Lung (tissue), 12 donors: ENCODE measurements around the gene CD19. TPM values are rescaled to one million over a fixed set of nuclear protein-coding genes. Genes with fewer than 3 reads are reported as not detected.
"Not testable (repeated sequence)": the region's sequence is repeated elsewhere in the genome, so short reads cannot be mapped to it uniquely, and the experiment has no call there.

Experiments
- ATAC-seq: fragments of 200-7000 bp; cut with Tn5 transposase; one replicate; pipeline ENCODE4 v1.9.1; 2020; ENCODE audit warnings: moderate number of reproducible peaks; ENCODE audit not compliant: insufficient read depth, low FRiP score
- DNase-seq, 3 donors: peaks; one replicate each; pipeline ENCODE4 v3.0.0-alpha.2; 2013 to 2017
- H3K27ac ChIP-seq, 2 donors: one replicate each; pipeline ENCODE4 v1.5.1; 2013; ENCODE audit warnings: mild to moderate bottlenecking in 2 of 2, moderate library complexity in 2 of 2, control low read depth in 1 of 2, inconsistent platforms in 1 of 2, low read depth in 1 of 2, low read length in 1 of 2
- H3K27me3 ChIP-seq, 3 donors: one replicate each; pipeline ENCODE4 v1.5.1; 2013; ENCODE audit warnings: low read length in 2 of 3; ENCODE audit not compliant: control insufficient read depth in 3 of 3, insufficient read depth in 3 of 3
- H3K36me3 ChIP-seq, 4 donors: one replicate each; pipeline ENCODE4 v1.5.1; 2013; ENCODE audit warnings: low read length in 4 of 4, mild to moderate bottlenecking in 1 of 4, moderate library complexity in 1 of 4; ENCODE audit not compliant: control insufficient read depth in 4 of 4, insufficient read depth in 4 of 4
- H3K4me1 ChIP-seq, 5 donors: one replicate each; pipeline ENCODE4 v1.5.1; 2013; ENCODE audit warnings: low read length in 5 of 5, mild to moderate bottlenecking in 2 of 5, moderate library complexity in 1 of 5; ENCODE audit not compliant: control insufficient read depth in 5 of 5, insufficient read depth in 5 of 5
- H3K4me3 ChIP-seq: one replicate; pipeline ENCODE4 v1.5.1; 2013; ENCODE audit warnings: mild to moderate bottlenecking, control low read depth, moderate library complexity
- H3K9ac ChIP-seq, 2 donors: one replicate each; pipeline ENCODE4 v1.5.1; 2013; ENCODE audit warnings: low read length in 2 of 2, control low read depth in 1 of 2; ENCODE audit not compliant: insufficient read depth in 1 of 2
- H3K9me3 ChIP-seq, 4 donors: one replicate each; pipeline ENCODE4 v1.5.1; 2013; ENCODE audit warnings: low read length in 3 of 4, mild to moderate bottlenecking in 1 of 4, moderate library complexity in 1 of 4; ENCODE audit not compliant: control insufficient read depth in 4 of 4, insufficient read depth in 3 of 4
- WGBS, 2 donors: extraction: QIAGEN DNeasy Blood & Tissue Kit; methylation state at CpG; one replicate each; pipeline ENCODE4 v1.1.7; 2013; 5-methylcytosine and 5-hydroxymethylcytosine counted together
- polyA plus RNA-seq, 2 donors: library from polyadenylated mRNA; stranded (reverse); fragments of 200-250 nt; gene quantifications; one replicate each; pipeline ENCODE4 v1.2.1, GENCODE V29; 2013
- total RNA-seq, 2 donors: library from RNA; depleted of rRNA in 1 of 2; stranded (reverse); fragments of >200 nt in 1 of 2; gene quantifications; one replicate each; pipeline ENCODE4 v1.2.1, GENCODE V29; 2014 to 2021
- TF ChIP-seq, protein P1 (sequence below): IDR thresholded peaks from 2 replicates; pipeline ENCODE4 v1.5.1; 2012; ENCODE audit warnings: mild to moderate bottlenecking; ENCODE audit errors: control extremely low read depth, extremely low read depth
- donor health status: control.
- donor health status: control.
- donor health status: Bipolar disorder and iron deficiency.
- donor health status: healthy.
- donor health status: DM: yes; HTN: yes; CAD: no.

CD19 gene
- total and polyA plus RNA-seq, 4 donors: 0.33 to 2.8 (median 1.2) TPM

GRCh38 chr16:28936784-28937155 is 5.0 kb downstream of the CD19 start:
- Histone ChIP-seq H3K9ac (no peak overlapping the region), H3K4me3 (no peak overlapping the region), H3K36me3 (no peaks in the 10 kb centered on the region), H3K27me3 (no peaks in the 10 kb centered on the region), H3K27ac (no peak overlapping the region), H3K4me1 (peaks cover 0 to 5% (median 0%) of the 10 kb centered on the region in 5 donors), H3K9me3 (no peaks in the 10 kb centered on the region)
- ATAC-seq (no peak), DNase-seq (no peak)
- TF ChIP-seq, protein P1, sequence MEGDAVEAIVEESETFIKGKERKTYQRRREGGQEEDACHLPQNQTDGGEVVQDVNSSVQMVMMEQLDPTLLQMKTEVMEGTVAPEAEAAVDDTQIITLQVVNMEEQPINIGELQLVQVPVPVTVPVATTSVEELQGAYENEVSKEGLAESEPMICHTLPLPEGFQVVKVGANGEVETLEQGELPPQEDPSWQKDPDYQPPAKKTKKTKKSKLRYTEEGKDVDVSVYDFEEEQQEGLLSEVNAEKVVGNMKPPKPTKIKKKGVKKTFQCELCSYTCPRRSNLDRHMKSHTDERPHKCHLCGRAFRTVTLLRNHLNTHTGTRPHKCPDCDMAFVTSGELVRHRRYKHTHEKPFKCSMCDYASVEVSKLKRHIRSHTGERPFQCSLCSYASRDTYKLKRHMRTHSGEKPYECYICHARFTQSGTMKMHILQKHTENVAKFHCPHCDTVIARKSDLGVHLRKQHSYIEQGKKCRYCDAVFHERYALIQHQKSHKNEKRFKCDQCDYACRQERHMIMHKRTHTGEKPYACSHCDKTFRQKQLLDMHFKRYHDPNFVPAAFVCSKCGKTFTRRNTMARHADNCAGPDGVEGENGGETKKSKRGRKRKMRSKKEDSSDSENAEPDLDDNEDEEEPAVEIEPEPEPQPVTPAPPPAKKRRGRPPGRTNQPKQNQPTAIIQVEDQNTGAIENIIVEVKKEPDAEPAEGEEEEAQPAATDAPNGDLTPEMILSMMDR: no peak
- WGBS, 2 donors: 70 to 73% methylated on average over 23 to 26 of the region's 26 CpGs

DNA sequence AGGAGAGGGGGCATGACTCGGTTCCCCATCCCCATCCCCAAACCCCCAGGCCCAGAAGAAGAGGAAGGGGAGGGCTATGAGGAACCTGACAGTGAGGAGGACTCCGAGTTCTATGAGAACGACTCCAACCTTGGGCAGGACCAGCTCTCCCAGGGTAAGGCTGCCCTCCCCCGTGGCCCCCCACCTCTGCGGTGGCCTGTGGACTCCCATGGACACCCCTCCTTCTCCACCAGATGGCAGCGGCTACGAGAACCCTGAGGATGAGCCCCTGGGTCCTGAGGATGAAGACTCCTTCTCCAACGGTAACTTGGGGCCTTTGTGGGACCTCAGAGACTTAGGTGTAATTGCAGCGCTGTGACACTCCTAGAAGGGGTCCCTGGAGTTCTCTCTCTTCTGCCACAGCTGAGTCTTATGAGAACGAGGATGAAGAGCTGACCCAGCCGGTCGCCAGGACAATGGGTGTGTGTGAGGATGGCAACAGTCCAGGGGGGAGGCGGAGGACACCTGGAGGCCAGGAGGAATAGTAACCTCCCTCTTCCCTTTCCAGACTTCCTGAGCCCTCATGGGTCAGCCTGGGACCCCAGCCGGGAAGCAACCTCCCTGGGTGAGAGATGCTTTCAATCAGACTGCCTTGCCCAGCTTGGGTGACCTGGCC is 5.6 kb downstream of the CD19 start:
- TF ChIP-seq, protein P1: no peak
- Histone ChIP-seq H3K36me3 (no peaks in the 10 kb centered on the region), H3K4me3 (no peak overlapping the region), H3K9me3 (no peaks in the 10 kb centered on the region), H3K9ac (no peak overlapping the region), H3K27me3 (no peaks in the 10 kb centered on the region), H3K27ac (no peak overlapping the region), H3K4me1 (peaks cover 0 to 5% (median 0%) of the 10 kb centered on the region in 5 donors)
- no peak for ATAC-seq
- 83 to 87% methylated on average over 13 to 14 of the region's 14 CpGs for WGBS, 2 donors
- no peak for DNase-seq

GRCh38 chr16:28938721-28939120 is 7.0 kb downstream of the CD19 start:
- Histone ChIP-seq H3K27me3 (no peaks in the 10 kb centered on the region), H3K27ac (no peak overlapping the region), H3K9ac (no peak overlapping the region), H3K9me3 (no peaks in the 10 kb centered on the region), H3K4me3 (no peak overlapping the region), H3K36me3 (no peaks in the 10 kb centered on the region), H3K4me1 (peaks cover 0 to 5% (median 0%) of the 10 kb centered on the region in 5 donors)
- ATAC-seq (no peak), DNase-seq (no peak)
- 77 to 92% methylated on average over 7 of the region's 7 CpGs for WGBS, 2 donors
- TF ChIP-seq, protein P1: no peak

GRCh38 chr16:28939825-28940224 is 8.1 kb downstream of the CD19 start:
- H3K4me3 ChIP-seq, H3K9me3 ChIP-seq, H3K36me3 ChIP-seq, H3K9ac ChIP-seq, H3K27ac ChIP-seq, H3K27me3 ChIP-seq, ATAC-seq, H3K4me1 ChIP-seq, DNase-seq: not testable (repeated sequence)
- WGBS, 2 donors: 93 to 95% methylated on average over 7 of the region's 7 CpGs
